ENCODE measurements around the gene ZNF726. TPM values are rescaled to one million over a fixed set of nuclear protein-coding genes. Genes with fewer than 3 reads are reported as not detected.

ZNF726 gene
- total RNA-seq, 2 experiments from 2014 or later = 2.6 to 3.5 TPM

DNA sequence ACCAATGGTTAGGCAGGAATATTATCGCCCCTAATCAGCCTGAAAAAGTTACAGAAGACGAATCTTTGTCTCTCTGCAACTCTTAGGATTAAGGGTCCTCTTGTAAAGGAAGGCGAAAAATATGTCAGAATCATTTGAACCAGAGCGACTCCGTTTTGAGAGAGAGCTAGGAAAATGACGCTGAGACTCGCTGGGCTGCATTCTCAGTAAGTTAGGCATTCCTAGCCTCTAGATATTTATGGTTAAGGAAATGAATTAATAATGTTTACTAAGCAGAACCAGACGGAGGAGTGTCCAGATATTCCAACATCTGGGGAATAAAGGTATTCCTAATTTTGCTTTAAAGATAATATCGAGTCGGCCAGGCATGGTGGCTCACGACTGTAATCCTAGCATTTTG lies 755 bp upstream of the ZNF726 start:
- no peak for DNase-seq
- Mint-ChIP-seq H3K4me3 (peak overlapping the region; percentile 98), H3K4me1 (ENCODE audit: low read depth) (peaks cover 7% of the 10 kb centered on the region), H3K9me3 (no peaks in the 10 kb centered on the region), H3K36me3 (ENCODE audit: low read depth) (no peaks in the 10 kb centered on the region), H3K27me3 (no peaks in the 10 kb centered on the region), H3K27ac (peak overlapping the region; percentile 87)
- intact Hi-C loops (cut with DNase I, micrococcal nuclease) = loop anchor here (2.0 to 10.0 kb wide), 8 partner anchors 118 to 1282 kb away; partner anchors contain the start of genes ZNF492 (in 1 of the 2), ZNF675 (in 1 of the 2), ZNF681 (in 1 of the 2) and ZNF91 (in 1 of the 2)
- Histone ChIP-seq H3K36me3 (ENCODE audit: insufficient read depth, low read length) (no peaks in the 10 kb centered on the region), H3K4me3 (ENCODE audit: low read length) (peak overlapping the region; percentile 74), H3K27me3 (ENCODE audit: control insufficient read depth in 1 of 2, insufficient read depth in 2 of 2, low read length in 2 of 2) (no peaks in the 10 kb centered on the region), H3K27ac (ENCODE audit: low read depth in 1 of 2, low read length in 2 of 2) (no peak overlapping the region), H3K4me1 (ENCODE audit: insufficient read depth, low read length) (peaks cover 16% of the 10 kb centered on the region), H3K9me3 (ENCODE audit: control insufficient read depth in 1 of 2, insufficient read depth in 1 of 2, low read length in 2 of 2) (no peaks in the 10 kb centered on the region)
- CTCF ChIA-PET = no interaction called here
- no peak for ATAC-seq (ENCODE audit: poor library complexity)
- POLR2A ChIA-PET = interaction anchor here (1.2 to 2.8 kb wide), 6 partner anchors 119 to 518 kb away, joined by 4 to 32 read pairs (median 14); partner anchors contain the start of genes ZNF254, ZNF675, ZNF681 and ZNF91
- TF ChIP-seq, protein P1, sequence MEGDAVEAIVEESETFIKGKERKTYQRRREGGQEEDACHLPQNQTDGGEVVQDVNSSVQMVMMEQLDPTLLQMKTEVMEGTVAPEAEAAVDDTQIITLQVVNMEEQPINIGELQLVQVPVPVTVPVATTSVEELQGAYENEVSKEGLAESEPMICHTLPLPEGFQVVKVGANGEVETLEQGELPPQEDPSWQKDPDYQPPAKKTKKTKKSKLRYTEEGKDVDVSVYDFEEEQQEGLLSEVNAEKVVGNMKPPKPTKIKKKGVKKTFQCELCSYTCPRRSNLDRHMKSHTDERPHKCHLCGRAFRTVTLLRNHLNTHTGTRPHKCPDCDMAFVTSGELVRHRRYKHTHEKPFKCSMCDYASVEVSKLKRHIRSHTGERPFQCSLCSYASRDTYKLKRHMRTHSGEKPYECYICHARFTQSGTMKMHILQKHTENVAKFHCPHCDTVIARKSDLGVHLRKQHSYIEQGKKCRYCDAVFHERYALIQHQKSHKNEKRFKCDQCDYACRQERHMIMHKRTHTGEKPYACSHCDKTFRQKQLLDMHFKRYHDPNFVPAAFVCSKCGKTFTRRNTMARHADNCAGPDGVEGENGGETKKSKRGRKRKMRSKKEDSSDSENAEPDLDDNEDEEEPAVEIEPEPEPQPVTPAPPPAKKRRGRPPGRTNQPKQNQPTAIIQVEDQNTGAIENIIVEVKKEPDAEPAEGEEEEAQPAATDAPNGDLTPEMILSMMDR (IDR thresholded peaks at IDR 0.05) = no peak

DNA sequence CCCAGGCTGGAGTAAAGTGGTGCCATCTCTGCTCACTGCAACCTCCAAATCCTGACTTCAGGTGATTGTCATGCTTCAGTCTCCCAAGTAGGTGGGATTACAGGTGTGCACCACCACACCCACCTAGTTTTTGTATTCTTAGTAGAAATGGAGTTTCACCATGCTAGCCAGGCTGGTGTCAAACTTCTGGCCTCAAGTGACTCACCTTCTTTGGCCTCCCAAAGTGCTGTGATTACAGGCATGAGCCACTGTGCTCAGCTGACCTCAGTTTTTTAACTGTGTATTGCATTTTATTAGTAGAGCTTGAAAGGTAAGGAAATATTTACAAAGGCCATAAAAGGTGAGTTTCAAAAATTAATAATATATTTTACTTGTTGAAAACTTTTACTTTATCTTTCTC lies 2.3 kb downstream of the ZNF726 start:
- no peak overlapping the region for H3K27ac Mint-ChIP-seq
- peak overlapping the region; percentile 12 for H3K4me3 Mint-ChIP-seq
- TF ChIP-seq, protein P1 (IDR thresholded peaks at IDR 0.05) = no peak
- Histone ChIP-seq H3K36me3 (ENCODE audit: insufficient read depth, low read length) (no peaks in the 10 kb centered on the region), H3K4me3 (ENCODE audit: low read length) (no peak overlapping the region), H3K4me1 (ENCODE audit: insufficient read depth, low read length) (peaks cover 16% of the 10 kb centered on the region), H3K27me3 (ENCODE audit: control insufficient read depth in 1 of 2, insufficient read depth in 2 of 2, low read length in 2 of 2) (no peaks in the 10 kb centered on the region), H3K9me3 (ENCODE audit: control insufficient read depth in 1 of 2, insufficient read depth in 1 of 2, low read length in 2 of 2) (no peaks in the 10 kb centered on the region), H3K27ac (ENCODE audit: low read depth in 1 of 2, low read length in 2 of 2) (no peak overlapping the region)
- ATAC-seq (ENCODE audit: poor library complexity) (no peak), DNase-seq (no peak)
- H3K9me3 Mint-ChIP-seq = no peaks in the 10 kb centered on the region
- intact Hi-C loops (cut with DNase I, micrococcal nuclease) = loop anchor here (5.0 to 10.0 kb wide), 6 partner anchors 162 to 672 kb away; partner anchors contain the start of genes ZNF675 (in 2 of the 2) and ZNF681 (in 1 of the 2)
- POLR2A ChIA-PET = no interaction called here
- H3K4me1 Mint-ChIP-seq (ENCODE audit: low read depth) = peaks cover 7% of the 10 kb centered on the region
- peaks cover 23% of the 10 kb centered on the region for H3K36me3 Mint-ChIP-seq (ENCODE audit: low read depth)
- H3K27me3 Mint-ChIP-seq = no peaks in the 10 kb centered on the region
- CTCF ChIA-PET = no interaction called here

DNA sequence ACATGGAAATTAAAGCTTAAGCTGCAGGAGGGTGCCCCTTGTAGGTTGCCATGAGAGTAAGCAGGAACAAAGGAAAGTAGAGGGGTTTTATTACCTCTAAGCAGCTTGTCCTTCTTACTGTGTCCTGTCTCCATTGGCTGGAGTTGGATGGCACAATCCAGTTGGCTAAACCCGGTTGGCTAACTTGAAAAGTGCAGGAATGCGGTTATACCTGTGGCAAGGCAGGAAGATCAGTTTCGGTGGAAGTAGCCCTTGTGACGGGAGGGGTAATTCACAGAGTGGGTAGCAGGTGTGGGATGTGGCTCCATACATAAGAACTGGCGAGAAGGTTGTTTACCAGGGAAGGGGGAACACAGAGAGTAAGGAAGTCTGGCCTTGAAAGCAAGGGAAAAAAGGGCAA lies 3.2 kb downstream of the ZNF726 start:
- H3K9me3 Mint-ChIP-seq = no peaks in the 10 kb centered on the region
- no peak overlapping the region for H3K4me3 ChIP-seq (ENCODE audit: low read length)
- TF ChIP-seq, protein P1 (IDR thresholded peaks at IDR 0.05) = no peak
- H3K27ac Mint-ChIP-seq = no peak overlapping the region
- H3K27ac ChIP-seq (ENCODE audit: low read depth in 1 of 2, low read length in 2 of 2) = no peak overlapping the region
- intact Hi-C loops (cut with DNase I, micrococcal nuclease) = loop anchor here (5.0 to 10.0 kb wide), 6 partner anchors 163 to 673 kb away; partner anchors contain the start of genes ZNF675 (in 2 of the 2) and ZNF681 (in 1 of the 2)
- peaks cover 30% of the 10 kb centered on the region for H3K36me3 Mint-ChIP-seq (ENCODE audit: low read depth)
- peaks cover 16% of the 10 kb centered on the region for H3K4me1 ChIP-seq (ENCODE audit: insufficient read depth, low read length)
- CTCF ChIA-PET = no interaction called here
- DNase-seq = no peak
- no peaks in the 10 kb centered on the region for H3K36me3 ChIP-seq (ENCODE audit: insufficient read depth, low read length)
- ATAC-seq (ENCODE audit: poor library complexity) = no peak
- no peak overlapping the region for H3K4me3 Mint-ChIP-seq
- no peaks in the 10 kb centered on the region for H3K27me3 ChIP-seq (ENCODE audit: control insufficient read depth in 1 of 2, insufficient read depth in 2 of 2, low read length in 2 of 2)
- H3K4me1 Mint-ChIP-seq (ENCODE audit: low read depth) = peaks cover 7% of the 10 kb centered on the region
- H3K27me3 Mint-ChIP-seq = no peaks in the 10 kb centered on the region
- POLR2A ChIA-PET = no interaction called here
- H3K9me3 ChIP-seq (ENCODE audit: control insufficient read depth in 1 of 2, insufficient read depth in 1 of 2, low read length in 2 of 2) = no peaks in the 10 kb centered on the region
